K562 (cell line): ENCODE data around the gene RNF187. TPM values are rescaled to one million over a fixed set of nuclear protein-coding genes. Genes with fewer than 3 reads are reported as not detected.
A peak's percentile ranks its signal among the peaks of the same experiment; 100 is the strongest.

Source experiments
- BCOR ChIP-seq: fragments of 450-650 bp; IDR thresholded peaks from 2 replicates; pipeline ENCODE4 v1.6.1; 2016
- CEBPG ChIP-seq, 3 experiments: fragments of 200-800 bp in 1 of 3; sonication (Bioruptor generic) in 1 of 3; sonication (generic) in 1 of 3; formaldehyde crosslinking in 1 of 3; IDR thresholded peaks in 2 of 3; conservative IDR thresholded peaks in 1 of 3; 2 replicates each; pipeline versions ENCODE4 v1.6.1 to v1.8.0; 2016 to 2022; ENCODE audit warnings: missing compliant biosample characterization in 2 of 3, missing genetic modification characterization in 2 of 3, mild to moderate bottlenecking in 1 of 3, missing genetic modification reagents in 1 of 3
- CSDE1 ChIP-seq, 2 experiments: fragments of 450-650 bp; IDR thresholded peaks; 2 replicates each; pipeline ENCODE4 v1.6.1; 2016; ENCODE audit warnings: mild to moderate bottlenecking in 1 of 2
- FOXP1 ChIP-seq: sonication (generic); formaldehyde crosslinking; IDR thresholded peaks from 2 replicates; pipeline ENCODE4 v1.8.0; 2022; ENCODE audit warnings: mild to moderate bottlenecking, missing genetic modification reagents
- HDAC1 ChIP-seq, 2 experiments: fragments of 450-650 bp; IDR thresholded peaks; 2 replicates each; pipeline ENCODE4 v1.6.1; 2016 to 2017; ENCODE audit warnings: inconsistent platforms in 1 of 2, mild to moderate bottlenecking in 1 of 2, moderate library complexity in 1 of 2
- HEY1 ChIP-seq: fragments of 250-450 bp; sonication (Bioruptor Pico); IDR thresholded peaks from 2 replicates; pipeline ENCODE4 v1.5.0; 2020; ENCODE audit warnings: mild to moderate bottlenecking, moderate library complexity, borderline replicate concordance
- HNRNPUL1 ChIP-seq: fragments of 200-400 bp; formaldehyde crosslinking; IDR thresholded peaks from 2 replicates; pipeline ENCODE4 v1.6.1; 2017; ENCODE audit warnings: low read length
- HOXB6 ChIP-seq: fragments of 250-450 bp; sonication (Bioruptor Pico); IDR thresholded peaks from 2 replicates; pipeline ENCODE4 v1.5.1; 2022; ENCODE audit warnings: mild to moderate bottlenecking, borderline replicate concordance
- KAT2B ChIP-seq: IDR thresholded peaks from one replicate; pipeline ENCODE4 v1.6.1; 2012; ENCODE audit warnings: low read depth, mild to moderate bottlenecking, control low read depth, inconsistent platforms, low read length, moderate library complexity
- NFE2 ChIP-seq: IDR thresholded peaks from 2 replicates; pipeline ENCODE4 v1.6.1; 2014; ENCODE audit warnings: antibody characterized with exemption, low read depth
- PHF20 ChIP-seq: fragments of 450-650 bp; IDR thresholded peaks from 2 replicates; pipeline ENCODE4 v1.6.1; 2018; ENCODE audit not compliant: partially characterized antibody
- PRPF4 ChIP-seq: fragments of 200-400 bp; formaldehyde crosslinking; IDR thresholded peaks from one replicate; pipeline ENCODE4 v1.6.1; 2017; ENCODE audit warnings: low read length, low read depth, mild to moderate bottlenecking; ENCODE audit not compliant: insufficient read depth, poor library complexity, severe bottlenecking
- RBM25 ChIP-seq: fragments of 200-400 bp; formaldehyde crosslinking; IDR thresholded peaks from 2 replicates; pipeline ENCODE4 v1.6.1; 2018; ENCODE audit warnings: low read length, low read depth, moderate library complexity; ENCODE audit not compliant: severe bottlenecking
- SAP30 ChIP-seq: fragments of 200-600 bp; sonication (generic); IDR thresholded peaks from 2 replicates; pipeline ENCODE4 v1.6.1; 2012; ENCODE audit warnings: borderline replicate concordance, low read depth, mild to moderate bottlenecking, moderate library complexity, low read length, control low read depth, inconsistent platforms; ENCODE audit not compliant: insufficient read depth, poor library complexity, severe bottlenecking
- TAF1 ChIP-seq: IDR thresholded peaks from 2 replicates; pipeline ENCODE4 v1.6.1; 2011; ENCODE audit warnings: mild to moderate bottlenecking, low read length, moderate library complexity; ENCODE audit not compliant: insufficient read depth, control insufficient read depth, severe bottlenecking; ENCODE audit errors: extremely low read depth
- polyA plus RNA-seq, 8 experiments: library from polyadenylated mRNA; depleted of rRNA in 4 of 8; stranded (reverse) in 5 of 8; unstranded in 3 of 8; fragments of >200 nt; fragmentation: Nextera tagmentation in 2 of 8; fragmentation: Illumina TruSeq in 1 of 8; extraction: Ambion mirVana in 2 of 8; extraction: Trizol in 1 of 8; gene quantifications; 2 replicates each; pipeline versions ENCODE4 v1.2.1 to v1.2.3, GENCODE V29; 2011 to 2014; ENCODE audit warnings: inconsistent platforms in 1 of 8, missing spikeins in 1 of 8
- total RNA-seq, 7 experiments: library from RNA; depleted of rRNA in 6 of 7; stranded (reverse); fragments of >200 nt in 6 of 7; fragmentation: Illumina TruSeq in 2 of 7; extraction: Trizol in 2 of 7; gene quantifications; 2 replicates each; pipeline versions ENCODE4 v1.2.1 to v1.2.3, GENCODE V29; 2011 to 2021; ENCODE audit warnings: low replicate concordance in 1 of 7
- TF ChIP-seq, protein P1 (sequence below), 2 experiments: fragments of 450-650 bp; formaldehyde crosslinking in 1 of 2; IDR thresholded peaks; 2 replicates each; pipeline versions ENCODE4 v1.4.0 to v1.6.1; 2014 to 2020; ENCODE audit warnings: mild to moderate bottlenecking in 2 of 2, borderline replicate concordance in 1 of 2, low read depth in 1 of 2
- TF ChIP-seq, protein P2 (sequence below): fragments of 450-650 bp; formaldehyde crosslinking; IDR thresholded peaks from 2 replicates; pipeline ENCODE4 v1.4.0; 2022; ENCODE audit warnings: mild to moderate bottlenecking, moderate library complexity

The RNF187 gene
- total and polyA plus RNA-seq, 9 of the 15 experiments (the other 6 are each of a cell fraction or from before 2014, with no cell fraction given): 2.3 to 119 (median 41.9) TPM

DNA sequence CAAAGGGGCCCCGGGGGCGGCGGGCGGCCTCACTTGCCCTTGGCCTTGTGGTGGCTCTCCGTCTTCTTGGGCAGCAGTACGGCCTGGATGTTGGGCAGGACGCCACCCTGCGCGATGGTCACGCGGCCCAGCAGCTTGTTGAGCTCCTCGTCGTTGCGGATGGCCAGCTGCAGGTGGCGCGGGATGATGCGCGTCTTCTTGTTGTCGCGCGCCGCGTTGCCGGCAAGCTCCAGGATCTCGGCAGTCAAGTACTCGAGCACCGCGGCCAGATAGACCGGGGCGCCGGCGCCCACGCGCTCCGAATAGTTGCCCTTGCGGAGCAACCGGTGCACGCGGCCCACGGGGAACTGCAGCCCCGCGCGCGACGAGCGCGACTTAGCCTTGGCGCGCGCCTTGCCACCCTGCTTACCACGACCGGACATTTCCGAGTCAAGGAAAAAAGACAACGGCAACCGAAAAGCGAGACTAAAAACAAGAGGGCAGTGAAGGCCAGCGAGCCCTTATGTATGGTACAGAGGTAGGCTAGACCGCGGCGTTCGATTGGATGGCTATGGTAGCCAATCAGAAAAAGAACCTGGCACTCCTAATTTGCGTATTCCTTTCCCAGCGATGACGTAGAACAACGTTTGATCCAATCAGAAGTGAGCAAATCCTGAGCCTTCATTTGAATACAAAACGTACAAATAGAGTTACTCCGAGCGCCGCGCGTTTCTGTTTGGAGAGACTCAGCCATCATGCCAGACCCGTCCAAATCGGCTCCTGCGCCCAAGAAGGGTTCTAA, 29.6 kb upstream of the RNF187 start (continued):
- TF ChIP-seq TAF1 (peak; percentile 89), NFE2 (peak; percentile 4; the same call in 1 of the 2 replicates), HOXB6 (no peak), PHF20 (peak; percentile 81), SAP30 (peak; percentile 60), PRPF4 (peak; percentile 95), BCOR (peak; percentile 63; the same call in 1 of the 2 replicates), HEY1 (CRISPR knock-in tag) (peak; percentile 78; the same call in 1 of the 2 replicates), KAT2B (no peak), HDAC1 (IDR thresholded peaks at IDR 0.05) (peak; percentile 39 to 96; a peak in 2 of 4 replicates), HNRNPUL1 (peak; percentile 68; the same call in 1 of the 2 replicates), CEBPG (CRISPR knock-in tag; IDR thresholded peaks at IDR 0.05) (peak; percentile 7), CEBPG (tag; conservative IDR thresholded peaks at IDR 0.05 in 1 of 2, IDR thresholded peaks at IDR 0.05 in 1 of 2) (no peak), FOXP1 (CRISPR knock-in tag) (peak; percentile 98), CSDE1 (IDR thresholded peaks at IDR 0.05) (peak in 1 of 2 experiments; percentile 48; a peak in 1 of 4 replicates), RBM25 (peak; percentile 85)
- TF ChIP-seq, protein P1, sequence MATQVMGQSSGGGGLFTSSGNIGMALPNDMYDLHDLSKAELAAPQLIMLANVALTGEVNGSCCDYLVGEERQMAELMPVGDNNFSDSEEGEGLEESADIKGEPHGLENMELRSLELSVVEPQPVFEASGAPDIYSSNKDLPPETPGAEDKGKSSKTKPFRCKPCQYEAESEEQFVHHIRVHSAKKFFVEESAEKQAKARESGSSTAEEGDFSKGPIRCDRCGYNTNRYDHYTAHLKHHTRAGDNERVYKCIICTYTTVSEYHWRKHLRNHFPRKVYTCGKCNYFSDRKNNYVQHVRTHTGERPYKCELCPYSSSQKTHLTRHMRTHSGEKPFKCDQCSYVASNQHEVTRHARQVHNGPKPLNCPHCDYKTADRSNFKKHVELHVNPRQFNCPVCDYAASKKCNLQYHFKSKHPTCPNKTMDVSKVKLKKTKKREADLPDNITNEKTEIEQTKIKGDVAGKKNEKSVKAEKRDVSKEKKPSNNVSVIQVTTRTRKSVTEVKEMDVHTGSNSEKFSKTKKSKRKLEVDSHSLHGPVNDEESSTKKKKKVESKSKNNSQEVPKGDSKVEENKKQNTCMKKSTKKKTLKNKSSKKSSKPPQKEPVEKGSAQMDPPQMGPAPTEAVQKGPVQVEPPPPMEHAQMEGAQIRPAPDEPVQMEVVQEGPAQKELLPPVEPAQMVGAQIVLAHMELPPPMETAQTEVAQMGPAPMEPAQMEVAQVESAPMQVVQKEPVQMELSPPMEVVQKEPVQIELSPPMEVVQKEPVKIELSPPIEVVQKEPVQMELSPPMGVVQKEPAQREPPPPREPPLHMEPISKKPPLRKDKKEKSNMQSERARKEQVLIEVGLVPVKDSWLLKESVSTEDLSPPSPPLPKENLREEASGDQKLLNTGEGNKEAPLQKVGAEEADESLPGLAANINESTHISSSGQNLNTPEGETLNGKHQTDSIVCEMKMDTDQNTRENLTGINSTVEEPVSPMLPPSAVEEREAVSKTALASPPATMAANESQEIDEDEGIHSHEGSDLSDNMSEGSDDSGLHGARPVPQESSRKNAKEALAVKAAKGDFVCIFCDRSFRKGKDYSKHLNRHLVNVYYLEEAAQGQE (IDR thresholded peaks at IDR 0.05; ENCODE audit: borderline replicate concordance): peak; percentile 70
- TF ChIP-seq, protein P1 (CRISPR knock-in tag; IDR thresholded peaks at IDR 0.05; ENCODE audit: low read depth): peak; percentile 86
- TF ChIP-seq, protein P2, sequence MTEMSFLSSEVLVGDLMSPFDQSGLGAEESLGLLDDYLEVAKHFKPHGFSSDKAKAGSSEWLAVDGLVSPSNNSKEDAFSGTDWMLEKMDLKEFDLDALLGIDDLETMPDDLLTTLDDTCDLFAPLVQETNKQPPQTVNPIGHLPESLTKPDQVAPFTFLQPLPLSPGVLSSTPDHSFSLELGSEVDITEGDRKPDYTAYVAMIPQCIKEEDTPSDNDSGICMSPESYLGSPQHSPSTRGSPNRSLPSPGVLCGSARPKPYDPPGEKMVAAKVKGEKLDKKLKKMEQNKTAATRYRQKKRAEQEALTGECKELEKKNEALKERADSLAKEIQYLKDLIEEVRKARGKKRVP (CRISPR knock-in tag): no peak
